ENCODE measurements around the gene GORASP2.

GORASP2 gene

DNA sequence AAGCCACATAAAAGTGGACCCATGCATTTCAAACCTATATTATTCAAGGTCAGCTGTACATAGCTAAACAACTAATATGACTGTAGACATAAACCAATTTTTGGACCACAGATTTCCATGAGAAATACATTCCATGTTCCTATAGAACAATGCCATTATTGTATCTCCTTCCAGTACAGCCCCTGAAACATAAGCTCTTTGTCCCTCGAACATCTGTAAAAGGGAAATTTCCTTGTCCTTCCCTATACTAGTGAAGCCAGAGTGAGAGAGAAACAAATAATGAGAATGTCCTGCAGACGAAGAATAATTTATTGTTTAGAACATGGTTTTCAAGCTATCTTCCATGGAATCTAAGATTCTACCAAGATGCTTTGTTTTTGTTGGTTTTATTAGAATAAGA lies 75.3 kb downstream of the GORASP2 start:
- no peak for DNase-seq

DNA sequence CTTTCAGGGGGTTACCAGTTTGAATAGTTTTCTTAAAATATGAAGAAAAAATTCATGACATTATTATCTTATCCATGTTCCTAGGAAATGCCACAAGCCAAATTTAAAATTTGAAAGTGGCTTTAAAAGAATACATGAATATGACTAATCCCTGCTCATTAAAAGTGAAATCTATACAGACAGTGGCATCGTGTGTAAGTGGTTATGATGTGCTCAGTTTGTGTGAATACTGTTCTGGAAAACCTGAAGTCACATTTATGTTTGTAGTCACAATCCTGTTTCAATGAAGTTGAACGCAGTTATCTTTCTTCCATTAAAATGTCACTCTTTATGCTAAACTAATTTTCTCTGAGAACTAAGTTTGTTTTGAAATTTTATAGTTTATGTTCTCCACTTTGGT lies 75.8 kb downstream of the GORASP2 start:
- DNase-seq = no peak

GRCh38 chr2:171008550-171009205 lies 79.6 kb downstream of the GORASP2 start:
- no peak for DNase-seq

DNA sequence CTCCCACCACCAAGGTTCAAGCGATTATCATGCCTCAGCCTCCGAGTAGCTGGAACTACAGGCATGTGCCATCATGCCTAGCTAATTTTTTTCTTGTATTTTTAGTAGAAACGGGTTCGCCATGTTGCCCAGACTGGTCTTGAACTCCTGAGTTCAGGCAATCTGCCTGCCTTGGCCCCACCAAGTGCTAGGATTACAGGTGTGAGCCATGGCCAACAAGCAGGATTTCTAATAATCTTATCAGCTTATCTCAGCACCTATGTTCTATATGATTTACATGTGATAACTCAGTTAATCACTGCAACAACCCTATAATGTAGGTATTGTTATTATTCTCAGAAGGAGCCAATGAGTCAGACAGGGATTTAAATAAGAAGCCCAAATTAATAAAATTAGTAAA lies 80.3 kb downstream of the GORASP2 start:
- no peak for DNase-seq

DNA sequence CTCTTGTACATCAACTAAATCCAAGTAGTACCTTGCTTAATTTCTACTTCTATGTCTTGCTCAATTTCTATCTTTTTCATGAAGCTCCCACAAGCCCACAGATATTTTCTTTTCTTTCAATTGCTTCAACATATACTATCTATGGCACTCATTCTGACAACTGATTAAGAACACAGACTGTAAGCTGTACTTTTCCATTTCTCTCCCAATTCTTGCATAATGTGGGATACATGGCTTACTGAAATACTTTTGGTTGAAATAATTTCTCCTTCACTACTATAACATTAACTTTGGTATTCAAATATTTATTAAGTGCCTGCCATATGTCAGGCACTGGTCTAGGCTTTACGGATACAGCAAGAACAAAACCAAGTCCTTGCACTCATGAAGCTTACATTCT lies 84.8 kb downstream of the GORASP2 start:
- no peak for DNase-seq

- DNase-seq = no peak
These were observed 87.1 kb downstream of the GORASP2 start for GRCh38 chr2:171016125-171016524.

All from CD4-positive, alpha-beta T cell treated with Interleukin-4 for 1 hour (primary cell).